ENCODE results near the gene HSPA1A. TPM values are rescaled to one million over a fixed set of nuclear protein-coding genes. Genes with fewer than 3 reads are reported as not detected.
"Not testable (repeated sequence)": the region's sequence is repeated elsewhere in the genome, so short reads cannot be mapped to it uniquely, and the experiment has no call there.

The HSPA1A gene
- total RNA-seq, 2 donors from 2014 or later: 160 to 262 TPM

GRCh38 chr6:31864123-31864562, 48.8 kb downstream of the HSPA1A start:
- not testable (repeated sequence) for DNase-seq (ENCODE audit: low spot score); H3K27me3 Mint-ChIP-seq; H3K9me3 Mint-ChIP-seq; ATAC-seq; H3K36me3 Mint-ChIP-seq
- Mint-ChIP-seq H3K4me3 (peak overlapping the region; percentile 99), H3K4me1 (ENCODE audit: low read depth in 2 of 2) (peaks cover 21% of the 10 kb centered on the region in 2 donors), H3K27ac (peak overlapping the region; percentile 82 to 89)

- H3K36me3 Mint-ChIP-seq: no peaks in the 10 kb centered on the region
- H3K4me3 Mint-ChIP-seq: peak overlapping the region; percentile 99
- no peaks in the 10 kb centered on the region for H3K27me3 Mint-ChIP-seq
Observed at GRCh38 chr6:31864818-31865204, 49.5 kb downstream of the HSPA1A start.

GRCh38 chr6:31865205-31866118, 50.1 kb downstream of the HSPA1A start:
- no peak overlapping the region for H3K4me3 Mint-ChIP-seq
- ATAC-seq (no peak), DNase-seq (ENCODE audit: low spot score) (no peak)
- H3K9me3 Mint-ChIP-seq: no peaks in the 10 kb centered on the region
- H3K4me1 Mint-ChIP-seq (ENCODE audit: low read depth in 2 of 2): peaks cover 21% of the 10 kb centered on the region in 2 donors
- H3K36me3 Mint-ChIP-seq: no peaks in the 10 kb centered on the region
- no peak overlapping the region for H3K27ac Mint-ChIP-seq
- H3K27me3 Mint-ChIP-seq: no peaks in the 10 kb centered on the region

More at GRCh38 chr6:31864818-31865204, 49.5 kb downstream of the HSPA1A start:
- Mint-ChIP-seq H3K9me3 (no peaks in the 10 kb centered on the region), H3K27ac (no peak overlapping the region), H3K4me1 (ENCODE audit: low read depth in 2 of 2) (peaks cover 21% of the 10 kb centered on the region in 2 donors)
- DNase-seq (ENCODE audit: low spot score): no peak
- ATAC-seq: no peak

Other genes with a start within 250 kb of the HSPA1A start
- gene LTA, start 243.3 kb upstream of the HSPA1A start, total RNA-seq: 1,000 to 10,000 TPM; 1,187 to 3,727 TPM
- 100 to 1,000 TPM; 320 to 420 TPM for gene TNF, start 240.0 kb upstream of the HSPA1A start, total RNA-seq
- gene LTB, start 233.1 kb upstream of the HSPA1A start, total RNA-seq: 100 to 1,000 TPM; 110 to 153 TPM
- 10 to 100 TPM; 15.5 to 34.6 TPM for gene LST1, start 229.3 kb upstream of the HSPA1A start, total RNA-seq
- gene NCR3, start 222.5 kb upstream of the HSPA1A start, total RNA-seq: 10 to 100 TPM; 65.5 to 91.6 TPM
- gene AIF1, start 200.3 kb upstream of the HSPA1A start, total RNA-seq: 10 to 100 TPM in 1 of 2 donors, 1 to 10 TPM in 1; 9.3 to 20.0 TPM
- 100 to 1,000 TPM; 224 to 345 TPM for gene PRRC2A, start 194.8 kb upstream of the HSPA1A start, total RNA-seq
- 100 to 1,000 TPM; 284 to 337 TPM for gene BAG6, start 162.9 kb upstream of the HSPA1A start, total RNA-seq
- 1 to 10 TPM in 1 of 2 donors, under 1 TPM in 1; 0.76 to 1.3 TPM for gene APOM, start 159.6 kb upstream of the HSPA1A start, total RNA-seq
- 10 to 100 TPM; 26.9 to 34.0 TPM for gene C6orf47, start 154.8 kb upstream of the HSPA1A start, total RNA-seq
- gene GPANK1, start 150.5 kb upstream of the HSPA1A start, total RNA-seq: 10 to 100 TPM; 34.5 to 40.9 TPM
- 100 to 1,000 TPM; 205 to 247 TPM for gene CSNK2B, start 149.5 kb upstream of the HSPA1A start, total RNA-seq
- gene LY6G5B, start 145.6 kb upstream of the HSPA1A start, total RNA-seq: 10 to 100 TPM; 24.0 to 37.9 TPM
- 1 to 10 TPM; 5.4 to 8.8 TPM for gene LY6G5C, start 134.5 kb upstream of the HSPA1A start, total RNA-seq
- 10 to 100 TPM; 60.6 to 77.5 TPM for gene ABHD16A, start 112.2 kb upstream of the HSPA1A start, total RNA-seq
- not detected for gene LY6G6F, start 108.7 kb upstream of the HSPA1A start, total RNA-seq
- gene LY6G6D, start 100.2 kb upstream of the HSPA1A start, total RNA-seq: not detected
- gene LY6G6C, start 93.8 kb upstream of the HSPA1A start, total RNA-seq: not detected
- gene MPIG6B, start 92.2 kb upstream of the HSPA1A start, total RNA-seq: under 1 TPM in 1 of 2 donors, not detected in 1; 0.21 TPM
- gene DDAH2, start 86.2 kb upstream of the HSPA1A start, total RNA-seq: 10 to 100 TPM; 18.8 to 24.4 TPM
- 100 to 1,000 TPM; 468 to 581 TPM for gene CLIC1, start 79.0 kb upstream of the HSPA1A start, total RNA-seq
- 100 to 1,000 TPM in 1 of 2 donors, 10 to 100 TPM in 1; 36.2 to 154 TPM for gene MSH5, start 75.5 kb upstream of the HSPA1A start, total RNA-seq
- 10 to 100 TPM in 1 of 2 donors, 1 to 10 TPM in 1; 9.2 to 25.2 TPM for gene SAPCD1, start 52.9 kb upstream of the HSPA1A start, total RNA-seq
- gene VWA7, start 38.2 kb upstream of the HSPA1A start, total RNA-seq: 1 to 10 TPM; 1.4 to 2.1 TPM
- 100 to 1,000 TPM in 1 of 2 donors, 10 to 100 TPM in 1; 90.7 to 226 TPM for gene VARS1, start 19.8 kb upstream of the HSPA1A start, total RNA-seq
- 100 to 1,000 TPM in 1 of 2 donors, 10 to 100 TPM in 1; 94.6 to 113 TPM for gene LSM2, start 8.6 kb upstream of the HSPA1A start, total RNA-seq
- gene HSPA1L, start 260 bp upstream of the HSPA1A start, total RNA-seq: 1 to 10 TPM; 1.7 to 4.1 TPM
- gene HSPA1B, start 12.2 kb downstream of the HSPA1A start, total RNA-seq: 100 to 1,000 TPM; 107 to 113 TPM
- 10 to 100 TPM; 37.2 to 46.6 TPM for gene NEU1, start 47.3 kb downstream of the HSPA1A start, total RNA-seq
- gene SLC44A4, start 63.5 kb downstream of the HSPA1A start, total RNA-seq: not detected
- 10 to 100 TPM; 34.4 to 69.1 TPM for gene EHMT2, start 82.2 kb downstream of the HSPA1A start, total RNA-seq
- gene ZBTB12, start 86.5 kb downstream of the HSPA1A start, total RNA-seq: 1 to 10 TPM; 1.4 to 2.9 TPM
- gene C2, start 112.2 kb downstream of the HSPA1A start, total RNA-seq: under 1 TPM in 1 of 2 donors, not detected in 1; 0.92 TPM
- gene CFB, start 130.6 kb downstream of the HSPA1A start, total RNA-seq: under 1 TPM; 0.33 to 0.40 TPM
- 10 to 100 TPM; 61.5 to 78.0 TPM for gene NELFE, start 143.4 kb downstream of the HSPA1A start, total RNA-seq
- gene SKIC2, start 143.6 kb downstream of the HSPA1A start, total RNA-seq: 100 to 1,000 TPM; 103 to 164 TPM
- gene DXO, start 156.6 kb downstream of the HSPA1A start, total RNA-seq: 10 to 100 TPM; 11.4 to 27.5 TPM
- gene C4A, start 166.5 kb downstream of the HSPA1A start, total RNA-seq: 10 to 100 TPM in 1 of 2 donors, 1 to 10 TPM in 1; 4.4 to 13.3 TPM
- gene C4B, start 199.3 kb downstream of the HSPA1A start, total RNA-seq: 1 to 10 TPM; 3.4 to 5.0 TPM
- gene CYP21A2, start 222.9 kb downstream of the HSPA1A start, total RNA-seq: 1 to 10 TPM in 1 of 2 donors, not detected in 1; 1.3 TPM